Stomach (tissue), 4 donors: ENCODE data around the gene KRTAP9-4.

Source experiments
- CTCF ChIP-seq, 7 experiments: fragments of 450-650 bp in 4 of 7; fragments of 200-600 bp in 3 of 7; sonication (generic) in 3 of 7; IDR thresholded peaks; one replicate each; pipeline ENCODE4 v1.5.1; 2016 to 2019; ENCODE audit warnings: antibody characterized with exemption in 7 of 7, control low read depth in 2 of 7, mild to moderate bottlenecking in 1 of 7
- POLR2A ChIP-seq, 4 donors: fragments of 450-650 bp; IDR thresholded peaks; one replicate each; pipeline ENCODE4 v1.6.1; 2016; ENCODE audit warnings: antibody characterized with exemption in 4 of 4, control low read depth in 2 of 4, mild to moderate bottlenecking in 1 of 4, moderate library complexity in 1 of 4
- POLR2AphosphoS5 ChIP-seq, 3 donors: sonication (generic); formaldehyde crosslinking; IDR thresholded peaks; one replicate each; pipeline ENCODE4 v1.6.1; 2016; ENCODE audit warnings: antibody characterized with exemption in 3 of 3

- no peak for TF ChIP-seq CTCF (IDR thresholded peaks at IDR 0.05)
- no peak for TF ChIP-seq POLR2A (IDR thresholded peaks at IDR 0.05)
- no peak for TF ChIP-seq POLR2AphosphoS5 (IDR thresholded peaks at IDR 0.05)
Observed at GRCh38 chr17:41231731-41232130, 17.8 kb upstream of the KRTAP9-4 start.
